ENCODE results near the gene HOXB1.
"Not testable (repeated sequence)": the region's sequence is repeated elsewhere in the genome, so short reads cannot be mapped to it uniquely, and the experiment has no call there.

HOXB1 gene

DNA sequence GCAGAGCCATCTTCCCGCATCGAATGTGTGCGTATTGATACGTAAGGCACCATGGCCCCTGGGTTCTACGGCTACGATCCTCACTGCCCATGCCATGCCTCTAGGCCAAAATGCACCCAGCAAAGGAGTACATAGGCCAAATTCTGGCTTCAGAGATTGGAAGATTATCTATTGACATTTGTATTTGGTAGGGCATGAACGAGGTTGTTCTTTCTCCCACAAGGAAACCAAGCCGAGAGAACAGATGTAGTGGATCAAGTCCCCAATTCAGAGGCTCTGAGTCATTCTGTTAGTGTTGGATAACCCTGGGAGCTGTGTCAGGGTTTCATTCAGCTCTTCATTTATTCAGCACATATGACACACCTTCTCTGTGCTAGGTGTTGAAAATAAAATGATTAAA lies 36.5 kb downstream of the HOXB1 start:
- Mint-ChIP-seq H3K36me3 (ENCODE audit: low read depth) (no peaks in the 10 kb centered on the region), H3K27me3 (peaks cover 46% of the 10 kb centered on the region), H3K4me3 (no peak overlapping the region), H3K9me3 (no peaks in the 10 kb centered on the region), H3K4me1 (ENCODE audit: low read depth) (peaks cover 12% of the 10 kb centered on the region), H3K27ac (no peak overlapping the region)

DNA sequence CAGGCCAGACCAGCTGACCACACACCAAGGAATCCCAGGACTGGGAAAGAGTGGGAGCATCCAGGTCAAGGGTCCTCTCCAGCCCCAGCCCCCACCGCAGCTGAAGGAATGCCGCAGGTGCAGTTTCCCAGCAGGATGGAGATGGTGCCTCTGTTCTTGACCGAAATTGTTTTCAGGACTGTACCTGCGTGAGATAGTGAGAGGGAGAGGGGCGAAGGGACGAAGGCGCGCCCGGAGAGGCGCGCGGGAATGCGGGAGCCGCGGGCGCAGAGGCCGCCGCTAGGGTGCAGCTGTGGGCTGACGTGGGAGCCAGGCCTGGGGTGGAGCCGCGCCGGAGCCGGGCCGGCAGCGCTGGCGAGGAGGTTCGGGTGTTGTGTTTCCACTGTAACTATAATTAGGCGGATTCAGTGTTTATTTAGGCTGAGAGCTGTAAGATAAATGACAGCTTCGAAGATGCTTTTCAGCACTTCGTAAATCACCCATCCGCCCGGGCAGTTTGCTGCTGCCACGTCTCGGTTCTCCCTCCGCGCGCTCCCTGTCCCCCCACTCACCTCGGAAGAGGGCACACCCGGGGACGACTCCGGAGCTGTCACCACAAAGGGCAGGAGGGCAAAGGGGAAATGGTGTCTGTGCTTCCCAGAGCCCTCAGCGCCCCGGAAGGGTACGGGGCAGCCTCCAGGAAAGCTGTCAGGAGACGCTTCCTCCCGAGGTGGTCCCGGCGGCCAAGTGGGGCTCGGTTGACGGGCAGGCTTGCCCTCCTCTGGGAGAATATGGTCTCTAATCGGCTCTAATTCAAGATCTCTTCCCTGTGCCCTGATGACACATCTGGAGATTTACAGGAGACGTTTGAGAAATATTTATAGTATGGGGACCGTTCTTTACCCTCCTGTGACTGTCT lies 38.2 kb downstream of the HOXB1 start:
- Mint-ChIP-seq H3K9me3 (no peaks in the 10 kb centered on the region), H3K4me1 (ENCODE audit: low read depth) (peaks cover 18% of the 10 kb centered on the region), H3K36me3 (ENCODE audit: low read depth) (no peaks in the 10 kb centered on the region), H3K4me3 (peak overlapping the region; percentile 56), H3K27ac (no peak overlapping the region), H3K27me3 (peaks cover 43% of the 10 kb centered on the region)

DNA sequence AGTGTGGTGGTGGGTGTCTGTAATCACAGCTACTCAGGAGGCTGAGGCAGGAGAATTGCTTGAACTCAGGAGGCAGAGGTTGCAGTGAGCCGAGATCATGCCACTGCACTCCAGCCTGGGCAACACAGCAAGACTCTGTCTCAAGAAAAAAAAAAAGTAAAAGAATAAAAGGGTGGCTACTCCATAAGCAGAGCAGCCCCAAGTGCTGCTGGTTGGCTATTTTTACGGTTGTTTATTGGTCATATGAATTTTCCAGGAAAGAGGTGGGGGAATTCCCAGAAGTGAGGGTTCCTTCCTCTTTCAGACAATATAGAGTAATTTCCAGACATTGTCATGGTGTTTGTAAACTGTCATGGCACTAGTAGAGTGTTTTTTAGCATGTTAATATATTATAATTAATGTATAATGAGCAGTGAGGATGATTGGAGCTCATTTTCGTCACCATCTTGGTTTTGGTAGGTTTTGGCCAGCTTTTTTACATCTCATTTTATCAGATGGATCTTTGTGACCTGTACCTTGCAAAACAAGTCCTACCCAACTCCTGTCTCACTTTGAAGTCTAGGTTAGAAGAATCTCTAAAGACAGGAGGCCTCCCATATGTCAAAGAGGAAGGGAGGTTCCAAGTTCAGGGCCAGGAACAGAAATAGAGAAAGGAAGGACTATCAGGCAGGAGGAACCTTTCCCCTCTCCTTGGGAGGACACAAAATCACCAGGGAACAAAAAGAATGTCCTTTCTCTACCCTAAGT lies 39.1 kb downstream of the HOXB1 start:
- Mint-ChIP-seq H3K27ac (no peak overlapping the region), H3K27me3 (peaks cover 44% of the 10 kb centered on the region), H3K9me3 (no peaks in the 10 kb centered on the region), H3K36me3 (ENCODE audit: low read depth) (no peaks in the 10 kb centered on the region), H3K4me3 (no peak overlapping the region), H3K4me1 (ENCODE audit: low read depth) (peaks cover 18% of the 10 kb centered on the region)

DNA sequence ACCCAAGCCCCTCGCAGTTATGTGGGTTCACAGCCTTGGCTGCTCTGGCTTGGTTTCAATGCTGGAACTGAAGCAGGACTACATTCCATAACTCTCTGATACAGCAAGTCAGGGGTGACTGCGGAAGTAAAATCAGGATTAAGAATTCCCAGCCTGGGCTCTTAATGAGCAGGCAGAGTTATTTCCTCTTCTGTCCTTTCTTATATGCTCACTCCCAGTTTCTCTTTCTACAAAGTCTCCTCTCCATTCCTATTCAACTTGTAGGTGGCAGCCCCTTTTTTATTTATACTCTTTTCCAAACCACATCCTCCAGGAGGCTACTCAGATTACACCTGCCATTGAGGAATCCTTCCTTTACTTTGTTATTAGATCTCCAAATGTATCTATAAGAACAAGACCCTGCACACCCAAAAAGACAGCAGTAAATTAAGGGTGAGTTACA lies 40.3 kb downstream of the HOXB1 start:
- Mint-ChIP-seq H3K9me3 (no peaks in the 10 kb centered on the region), H3K27me3 (peaks cover 45% of the 10 kb centered on the region), H3K27ac (no peak overlapping the region), H3K4me3 (no peak overlapping the region), H3K4me1 (ENCODE audit: low read depth) (peaks cover 21% of the 10 kb centered on the region), H3K36me3 (ENCODE audit: low read depth) (no peaks in the 10 kb centered on the region)

DNA sequence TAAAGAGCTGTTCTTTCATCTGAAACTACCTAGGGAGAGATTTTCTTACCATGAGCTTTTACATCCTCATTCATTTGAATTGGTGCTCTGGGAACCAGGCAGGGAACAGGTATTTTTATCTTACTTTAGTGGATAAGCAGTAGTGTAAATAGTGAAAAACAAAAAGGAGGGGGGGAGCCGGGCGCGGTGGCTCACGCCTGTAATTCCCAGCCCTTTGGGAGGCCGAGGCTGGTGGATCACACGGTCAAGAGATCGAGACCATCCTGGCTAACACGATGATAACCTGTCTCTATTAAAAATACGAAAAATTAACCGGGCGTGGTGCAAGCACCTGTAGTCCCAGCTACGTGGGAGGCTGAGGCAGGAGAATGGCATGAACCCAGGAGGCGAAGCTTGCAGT lies 41.0 kb downstream of the HOXB1 start:
- no peak overlapping the region for H3K4me3 Mint-ChIP-seq
- peaks cover 45% of the 10 kb centered on the region for H3K27me3 Mint-ChIP-seq
- no peaks in the 10 kb centered on the region for H3K36me3 Mint-ChIP-seq (ENCODE audit: low read depth)
- no peaks in the 10 kb centered on the region for H3K9me3 Mint-ChIP-seq
- H3K27ac Mint-ChIP-seq: no peak overlapping the region
- peaks cover 28% of the 10 kb centered on the region for H3K4me1 Mint-ChIP-seq (ENCODE audit: low read depth)

DNA sequence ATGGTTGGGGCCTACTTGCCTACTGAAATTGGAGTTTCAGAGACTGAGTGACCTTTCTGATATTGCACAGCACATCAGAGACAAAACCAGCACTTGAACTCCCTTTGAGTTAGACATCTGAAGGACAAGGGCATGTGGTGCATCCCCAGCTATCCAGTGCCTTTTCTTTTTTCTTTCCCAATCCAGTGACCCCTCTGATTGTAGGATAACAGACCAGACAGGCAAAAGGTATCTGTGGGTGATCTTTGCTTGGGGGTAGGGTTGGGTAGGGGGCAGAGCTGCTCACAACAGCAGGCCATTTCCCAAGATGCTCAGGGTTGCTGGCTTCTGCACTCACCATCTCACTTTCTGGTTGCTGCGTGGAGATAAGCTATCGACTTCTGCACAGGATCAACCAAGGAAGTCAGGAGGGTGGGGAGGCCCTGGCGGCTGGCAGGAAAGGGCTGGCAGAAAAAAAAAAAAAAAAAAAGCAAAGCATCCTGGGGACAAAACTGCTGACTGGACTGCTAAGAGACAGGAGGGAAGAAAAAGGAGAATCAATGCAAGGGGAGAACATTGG lies 42.2 kb downstream of the HOXB1 start:
- Mint-ChIP-seq H3K27me3 (peaks cover 37% of the 10 kb centered on the region), H3K27ac (no peak overlapping the region), H3K9me3 (no peaks in the 10 kb centered on the region), H3K4me3 (no peak overlapping the region), H3K36me3 (ENCODE audit: low read depth) (no peaks in the 10 kb centered on the region), H3K4me1 (ENCODE audit: low read depth) (peaks cover 39% of the 10 kb centered on the region)

DNA sequence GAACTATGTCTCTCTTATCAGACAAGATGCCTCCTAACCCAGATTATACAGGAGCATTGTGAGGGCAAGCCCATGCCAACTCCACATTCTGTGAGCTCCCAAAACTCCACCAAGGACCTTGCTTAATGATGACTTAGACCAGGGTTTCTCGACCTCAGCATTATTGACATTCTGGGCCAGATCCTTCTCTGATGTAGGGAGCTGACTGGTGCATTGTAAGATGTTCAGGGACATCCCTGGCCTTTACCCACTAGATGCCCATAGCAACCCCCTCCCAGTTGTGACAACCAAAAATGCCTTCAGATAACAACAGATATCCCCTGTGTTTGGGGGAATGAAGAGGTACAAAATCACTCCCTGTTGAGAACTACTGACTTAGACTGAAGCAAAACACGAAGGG lies 43.6 kb downstream of the HOXB1 start:
- H3K9me3 Mint-ChIP-seq: no peaks in the 10 kb centered on the region
- peaks cover 50% of the 10 kb centered on the region for H3K4me1 Mint-ChIP-seq (ENCODE audit: low read depth)
- no peaks in the 10 kb centered on the region for H3K36me3 Mint-ChIP-seq (ENCODE audit: low read depth)
- no peak overlapping the region for H3K27ac Mint-ChIP-seq
- H3K4me3 Mint-ChIP-seq: no peak overlapping the region
- peaks cover 31% of the 10 kb centered on the region for H3K27me3 Mint-ChIP-seq

DNA sequence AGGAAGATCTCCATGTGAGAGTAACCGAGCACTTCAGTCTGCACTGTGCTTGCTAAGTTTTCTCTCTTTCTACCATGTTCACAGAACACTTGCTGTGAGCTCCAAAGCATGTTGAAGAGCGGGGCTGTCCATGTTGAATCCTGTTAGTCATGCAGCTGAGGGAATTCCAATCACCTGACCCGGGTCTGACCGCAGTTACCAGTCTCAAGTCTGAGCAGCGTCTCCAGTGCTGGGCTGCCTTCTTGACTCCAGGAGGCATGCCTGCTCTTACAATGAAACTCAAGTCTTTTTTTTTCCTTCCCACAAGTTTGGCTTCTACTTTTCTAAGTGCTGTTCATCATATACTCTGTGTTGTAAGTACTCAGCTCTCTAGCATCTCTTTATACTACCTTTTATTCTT lies 44.3 kb downstream of the HOXB1 start:
- no peaks in the 10 kb centered on the region for H3K36me3 Mint-ChIP-seq (ENCODE audit: low read depth)
- no peak overlapping the region for H3K27ac Mint-ChIP-seq
- H3K4me3 Mint-ChIP-seq: no peak overlapping the region
- H3K4me1 Mint-ChIP-seq (ENCODE audit: low read depth): peaks cover 49% of the 10 kb centered on the region
- peaks cover 27% of the 10 kb centered on the region for H3K27me3 Mint-ChIP-seq
- no peaks in the 10 kb centered on the region for H3K9me3 Mint-ChIP-seq

DNA sequence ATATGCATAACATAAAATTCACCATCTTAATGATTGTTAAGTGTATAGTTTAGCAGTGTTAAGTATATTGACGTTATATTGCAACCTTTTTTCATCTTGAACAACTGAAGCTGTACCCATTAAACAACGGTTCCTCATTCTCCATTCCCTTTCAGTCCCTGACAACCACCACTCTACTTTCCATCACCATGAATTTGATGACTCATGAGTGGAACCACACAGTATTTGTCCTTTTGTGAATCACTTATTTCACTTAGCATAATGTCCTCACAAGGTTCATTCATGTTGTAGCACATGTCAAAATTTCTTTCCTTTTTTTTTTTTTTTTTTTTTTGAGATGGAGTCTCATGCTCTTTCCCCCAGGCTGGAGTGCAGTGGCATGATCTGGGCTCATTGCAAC lies 46.0 kb downstream of the HOXB1 start:
- no peaks in the 10 kb centered on the region for H3K36me3 Mint-ChIP-seq (ENCODE audit: low read depth)
- H3K4me3 Mint-ChIP-seq: no peak overlapping the region
- peaks cover 47% of the 10 kb centered on the region for H3K4me1 Mint-ChIP-seq (ENCODE audit: low read depth)
- peaks cover 26% of the 10 kb centered on the region for H3K27me3 Mint-ChIP-seq
- H3K27ac Mint-ChIP-seq: peak overlapping the region; percentile 13
- no peaks in the 10 kb centered on the region for H3K9me3 Mint-ChIP-seq

DNA sequence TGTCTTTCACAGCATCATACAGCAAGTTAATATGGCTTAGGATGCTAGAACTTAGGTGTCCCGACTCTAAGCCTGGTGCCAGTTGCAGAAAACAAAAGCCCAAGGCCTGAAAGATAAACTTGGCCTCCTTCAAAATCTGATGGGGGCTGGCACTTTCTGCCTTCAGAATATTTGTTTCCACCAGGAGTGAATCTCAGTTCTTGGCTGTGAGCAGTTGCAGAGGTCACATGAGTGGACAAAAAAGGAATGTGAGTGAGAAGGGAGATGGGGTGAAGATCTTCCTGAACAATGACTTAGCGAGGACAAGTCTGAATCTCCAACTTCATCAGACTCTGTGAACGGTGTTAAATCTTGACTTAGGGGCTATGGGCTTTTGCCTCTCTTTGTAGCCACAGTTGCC lies 46.6 kb downstream of the HOXB1 start:
- no peaks in the 10 kb centered on the region for H3K9me3 Mint-ChIP-seq
- H3K4me1 Mint-ChIP-seq (ENCODE audit: low read depth): peaks cover 47% of the 10 kb centered on the region
- H3K36me3 Mint-ChIP-seq (ENCODE audit: low read depth): no peaks in the 10 kb centered on the region
- no peak overlapping the region for H3K4me3 Mint-ChIP-seq
- H3K27me3 Mint-ChIP-seq: peaks cover 20% of the 10 kb centered on the region
- peak overlapping the region; percentile 57 for H3K27ac Mint-ChIP-seq

DNA sequence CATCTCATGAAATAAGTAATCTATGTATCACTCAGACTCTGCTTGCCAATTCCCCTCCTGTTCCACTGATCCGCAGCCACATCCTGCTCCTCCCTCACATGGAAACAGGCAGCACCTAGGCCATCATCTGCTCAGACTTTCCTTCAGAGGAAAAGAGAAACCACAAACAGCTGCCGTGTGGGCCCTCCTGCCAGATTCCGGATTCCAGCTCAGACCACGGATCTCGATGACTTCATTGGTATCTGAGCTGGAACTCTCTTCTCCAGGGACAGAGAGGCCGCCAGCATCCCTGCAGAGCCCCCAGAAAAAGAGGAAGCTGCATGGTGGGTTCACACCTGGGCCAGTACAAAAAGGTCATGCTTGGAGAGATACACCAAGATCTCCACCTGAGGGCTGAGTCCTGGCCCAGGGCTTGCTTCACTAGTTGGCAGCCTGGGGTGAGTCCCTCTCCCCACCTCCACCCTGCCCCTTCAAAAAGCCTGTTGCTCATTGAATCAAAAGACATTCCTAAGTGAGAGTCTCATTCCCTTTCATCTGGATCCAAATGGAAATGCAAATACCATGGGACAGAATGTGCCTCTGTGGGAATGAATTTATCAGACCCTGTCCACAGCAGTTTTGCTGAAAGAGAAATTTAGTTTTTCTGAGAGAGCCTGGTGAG lies 47.2 kb downstream of the HOXB1 start:
- H3K9me3 Mint-ChIP-seq: no peaks in the 10 kb centered on the region
- peaks cover 18% of the 10 kb centered on the region for H3K27me3 Mint-ChIP-seq
- peak overlapping the region; percentile 57 for H3K27ac Mint-ChIP-seq
- H3K36me3 Mint-ChIP-seq (ENCODE audit: low read depth): no peaks in the 10 kb centered on the region
- peaks cover 47% of the 10 kb centered on the region for H3K4me1 Mint-ChIP-seq (ENCODE audit: low read depth)
- H3K4me3 Mint-ChIP-seq: peak overlapping the region; percentile 3

DNA sequence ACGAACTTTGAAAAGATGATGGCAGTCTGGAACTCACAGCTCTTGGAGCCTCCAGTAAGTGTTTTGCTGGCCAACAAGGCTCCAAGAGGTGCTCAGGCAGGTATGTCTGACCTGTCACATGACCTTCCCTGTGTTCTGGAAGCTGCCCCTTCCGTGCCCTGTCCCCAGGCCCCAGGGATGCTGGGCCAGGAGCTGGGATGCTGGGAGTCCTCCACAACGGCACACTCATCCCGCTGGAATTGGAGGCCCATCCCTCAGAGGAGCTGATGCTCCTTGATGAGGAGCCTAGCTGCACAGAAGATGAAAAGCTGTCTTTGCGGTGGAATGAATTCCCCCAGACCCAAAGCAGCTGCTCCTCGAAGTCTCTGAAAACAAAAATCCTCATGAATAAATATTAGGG lies 47.8 kb downstream of the HOXB1 start:
- Mint-ChIP-seq H3K36me3 (ENCODE audit: low read depth) (no peaks in the 10 kb centered on the region), H3K9me3 (no peaks in the 10 kb centered on the region), H3K27me3 (peaks cover 14% of the 10 kb centered on the region), H3K4me1 (ENCODE audit: low read depth) (peaks cover 51% of the 10 kb centered on the region), H3K4me3 (no peak overlapping the region), H3K27ac (peak overlapping the region; percentile 57)

DNA sequence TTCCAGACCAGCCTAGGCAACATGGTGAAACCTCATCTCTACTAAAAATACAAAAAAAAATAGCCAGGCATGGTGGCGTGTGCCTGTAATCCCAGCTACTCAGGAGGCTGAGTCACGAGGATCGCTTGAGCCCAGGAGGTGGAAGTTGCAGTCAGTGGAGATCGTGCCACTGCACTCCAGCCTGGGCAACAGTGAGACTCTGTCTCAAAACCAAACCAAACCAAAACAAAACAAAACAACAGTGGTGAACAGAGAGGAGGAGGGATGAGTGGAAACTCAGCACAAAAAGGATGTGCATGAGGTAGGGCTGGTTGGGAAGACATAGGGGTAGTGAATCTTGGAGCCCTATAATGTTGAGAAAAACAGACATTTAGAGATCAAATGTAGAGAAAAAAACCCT lies 48.5 kb downstream of the HOXB1 start:
- Mint-ChIP-seq H3K4me1 (ENCODE audit: low read depth) (peaks cover 58% of the 10 kb centered on the region), H3K27me3 (peaks cover 12% of the 10 kb centered on the region)
- not testable (repeated sequence) for H3K9me3 Mint-ChIP-seq; H3K36me3 Mint-ChIP-seq (ENCODE audit: low read depth); H3K4me3 Mint-ChIP-seq; H3K27ac Mint-ChIP-seq

DNA sequence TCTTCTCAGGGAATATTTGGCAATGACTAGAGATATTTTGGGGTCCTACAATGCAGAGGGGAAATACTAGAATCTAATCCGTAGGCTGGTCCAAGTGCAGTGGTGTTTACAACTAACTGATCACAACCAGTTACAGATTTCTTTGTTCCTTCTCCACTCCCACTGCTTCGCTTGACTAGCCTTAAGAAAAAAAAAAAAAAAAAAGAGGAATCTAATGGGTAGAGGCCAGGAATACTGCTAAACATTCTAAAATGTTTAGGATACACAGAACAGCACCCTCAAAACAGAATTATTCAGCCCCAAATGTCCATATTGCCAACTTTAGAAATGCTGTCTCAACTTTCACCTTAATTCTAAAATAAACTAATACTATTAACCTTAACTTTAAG lies 51.8 kb downstream of the HOXB1 start:
- Mint-ChIP-seq H3K36me3 (ENCODE audit: low read depth) (no peaks in the 10 kb centered on the region), H3K9me3 (no peaks in the 10 kb centered on the region), H3K27ac (peak overlapping the region; percentile 46), H3K4me1 (ENCODE audit: low read depth) (peaks cover 42% of the 10 kb centered on the region), H3K4me3 (no peak overlapping the region), H3K27me3 (no peaks in the 10 kb centered on the region)

All from stimulated activated naive CD8-positive, alpha-beta T cell treated with anti-CD3 and anti-CD28 coated beads, Interleukin-15, Interleukin-2, amounts not matched to agents 100 ng/mL and 50 ng/mL, for 24 hours (primary cell).